ENCODE measurements around the gene SPINK1.
"Not testable (repeated sequence)": the region's sequence is repeated elsewhere in the genome, so short reads cannot be mapped to it uniquely, and the experiment has no call there.

Gene SPINK1

GRCh38 chr5:147826361-147826760 lies 5.1 kb downstream of the SPINK1 start:
- no peaks in the 10 kb centered on the region for H3K79me2 ChIP-seq (ENCODE audit: insufficient read depth, low read length)
- no peaks in the 10 kb centered on the region for H3F3A ChIP-seq (ENCODE audit: low read depth)
- no peak overlapping the region for H3K4me2 ChIP-seq (ENCODE audit: low read depth, low read length, poor library complexity, severe bottlenecking)
- H3K9me3 ChIP-seq (ENCODE audit: insufficient read depth, low read depth, low read length) = no peaks in the 10 kb centered on the region
- H3K9me2 ChIP-seq (replicated peaks; ENCODE audit: low read depth, low read length) = no peaks in the 10 kb centered on the region
- H3K9ac ChIP-seq (ENCODE audit: low read depth, low read length, poor library complexity, severe bottlenecking) = no peak overlapping the region
- no peak overlapping the region for H3K4me3 ChIP-seq (ENCODE audit: low read length, poor library complexity, severe bottlenecking)
- no peaks in the 10 kb centered on the region for H3K4me1 ChIP-seq (ENCODE audit: insufficient read depth, low read length, poor library complexity, severe bottlenecking)
- H2AFZ ChIP-seq (ENCODE audit: low read length) = no peak overlapping the region
- H3K27me3 ChIP-seq (ENCODE audit: insufficient read depth, low read length, poor library complexity, severe bottlenecking) = no peaks in the 10 kb centered on the region
- no peaks in the 10 kb centered on the region for H4K20me1 ChIP-seq (ENCODE audit: insufficient read depth, low read length, poor library complexity, severe bottlenecking)
- TF ChIP-seq EZH2phosphoT487 (IDR thresholded peaks at IDR 0.05; ENCODE audit: borderline replicate concordance) (no peak), CTCF (conservative IDR thresholded peaks at IDR 0.05; ENCODE audit: low read length) (no peak)
- no peaks in the 10 kb centered on the region for H3K36me3 ChIP-seq (ENCODE audit: insufficient read depth, low read length)

GRCh38 chr5:147822686-147823491 lies 8.6 kb downstream of the SPINK1 start:
- H4K20me1 ChIP-seq (ENCODE audit: insufficient read depth, low read length, poor library complexity, severe bottlenecking) = no peaks in the 10 kb centered on the region
- H3K9me2 ChIP-seq (replicated peaks; ENCODE audit: low read depth, low read length) = no peaks in the 10 kb centered on the region
- no peaks in the 10 kb centered on the region for H3K4me1 ChIP-seq (ENCODE audit: insufficient read depth, low read length, poor library complexity, severe bottlenecking)
- no peaks in the 10 kb centered on the region for H3F3A ChIP-seq (ENCODE audit: low read depth)
- H3K36me3 ChIP-seq (ENCODE audit: insufficient read depth, low read length) = no peaks in the 10 kb centered on the region
- TF ChIP-seq CTCF (conservative IDR thresholded peaks at IDR 0.05; ENCODE audit: low read length) (peak; percentile 98), EZH2phosphoT487 (IDR thresholded peaks at IDR 0.05; ENCODE audit: borderline replicate concordance) (no peak)
- H3K79me2 ChIP-seq (ENCODE audit: insufficient read depth, low read length) = no peaks in the 10 kb centered on the region
- H2AFZ ChIP-seq (ENCODE audit: low read length) = peak overlapping the region; percentile 76
- H3K9ac ChIP-seq (ENCODE audit: low read depth, low read length, poor library complexity, severe bottlenecking) = no peak overlapping the region
- no peak overlapping the region for H3K4me3 ChIP-seq (ENCODE audit: low read length, poor library complexity, severe bottlenecking)
- H3K4me2 ChIP-seq (ENCODE audit: low read depth, low read length, poor library complexity, severe bottlenecking) = no peak overlapping the region
- no peaks in the 10 kb centered on the region for H3K9me3 ChIP-seq (ENCODE audit: insufficient read depth, low read depth, low read length)
- H3K27me3 ChIP-seq (ENCODE audit: insufficient read depth, low read length, poor library complexity, severe bottlenecking) = no peaks in the 10 kb centered on the region

GRCh38 chr5:147822222-147822621 lies 9.2 kb downstream of the SPINK1 start:
- not testable (repeated sequence) for H3K27me3 ChIP-seq (ENCODE audit: insufficient read depth, low read length, poor library complexity, severe bottlenecking); H3F3A ChIP-seq (ENCODE audit: low read depth); H3K79me2 ChIP-seq (ENCODE audit: insufficient read depth, low read length); H4K20me1 ChIP-seq (ENCODE audit: insufficient read depth, low read length, poor library complexity, severe bottlenecking); H3K36me3 ChIP-seq (ENCODE audit: insufficient read depth, low read length); H3K4me1 ChIP-seq (ENCODE audit: insufficient read depth, low read length, poor library complexity, severe bottlenecking); H3K9me2 ChIP-seq (replicated peaks; ENCODE audit: low read depth, low read length); H3K9ac ChIP-seq (ENCODE audit: low read depth, low read length, poor library complexity, severe bottlenecking); H3K4me3 ChIP-seq (ENCODE audit: low read length, poor library complexity, severe bottlenecking); H3K9me3 ChIP-seq (ENCODE audit: insufficient read depth, low read depth, low read length); H3K4me2 ChIP-seq (ENCODE audit: low read depth, low read length, poor library complexity, severe bottlenecking)
- peak overlapping the region; percentile 76 for H2AFZ ChIP-seq (ENCODE audit: low read length)

GRCh38 chr5:147821766-147822165 lies 9.7 kb downstream of the SPINK1 start:
- no peaks in the 10 kb centered on the region for H3K9me3 ChIP-seq (ENCODE audit: insufficient read depth, low read depth, low read length)
- H3K79me2 ChIP-seq (ENCODE audit: insufficient read depth, low read length) = no peaks in the 10 kb centered on the region
- H4K20me1 ChIP-seq (ENCODE audit: insufficient read depth, low read length, poor library complexity, severe bottlenecking) = no peaks in the 10 kb centered on the region
- H3K36me3 ChIP-seq (ENCODE audit: insufficient read depth, low read length) = no peaks in the 10 kb centered on the region
- TF ChIP-seq EZH2phosphoT487 (IDR thresholded peaks at IDR 0.05; ENCODE audit: borderline replicate concordance) (no peak), CTCF (conservative IDR thresholded peaks at IDR 0.05; ENCODE audit: low read length) (no peak)
- H3K9me2 ChIP-seq (replicated peaks; ENCODE audit: low read depth, low read length) = no peaks in the 10 kb centered on the region
- no peaks in the 10 kb centered on the region for H3K27me3 ChIP-seq (ENCODE audit: insufficient read depth, low read length, poor library complexity, severe bottlenecking)
- H2AFZ ChIP-seq (ENCODE audit: low read length) = peak overlapping the region; percentile 76
- no peaks in the 10 kb centered on the region for H3K4me1 ChIP-seq (ENCODE audit: insufficient read depth, low read length, poor library complexity, severe bottlenecking)
- no peak overlapping the region for H3K9ac ChIP-seq (ENCODE audit: low read depth, low read length, poor library complexity, severe bottlenecking)
- no peaks in the 10 kb centered on the region for H3F3A ChIP-seq (ENCODE audit: low read depth)
- no peak overlapping the region for H3K4me3 ChIP-seq (ENCODE audit: low read length, poor library complexity, severe bottlenecking)
- no peak overlapping the region for H3K4me2 ChIP-seq (ENCODE audit: low read depth, low read length, poor library complexity, severe bottlenecking)

All from Loucy (cell line).